OCI-LY1 (cell line): ENCODE measurements around the gene ODF2L.

Experiments
- H2AFZ ChIP-seq: fragments of 200-600 bp; sonication (generic), shearing (Covaris generic); 2 replicates; pipeline ENCODE4 v1.6.0; 2014; ENCODE audit warnings: antibody characterized with exemption, mild to moderate bottlenecking, low read length
- H3F3A ChIP-seq: fragments of 200-600 bp; sonication (generic), shearing (Covaris generic); 2 replicates; pipeline ENCODE4 v1.6.0; 2014; ENCODE audit warnings: mild to moderate bottlenecking, antibody characterized with exemption, low read length, moderate library complexity; ENCODE audit not compliant: insufficient read depth
- H3K27ac ChIP-seq: fragments of 200-600 bp; sonication (generic); 2 replicates; pipeline ENCODE4 v1.5.1; 2014; ENCODE audit warnings: low read length, mixed run types, mild to moderate bottlenecking, low read depth; ENCODE audit not compliant: poor library complexity, severe bottlenecking
- H3K27me3 ChIP-seq: fragments of 200-600 bp; sonication (generic); 2 replicates; pipeline ENCODE4 v1.6.0; 2014; ENCODE audit warnings: antibody characterized with exemption, mild to moderate bottlenecking, low read length, moderate library complexity; ENCODE audit not compliant: insufficient read depth
- H3K36me3 ChIP-seq: fragments of 200-600 bp; sonication (generic); 2 replicates; pipeline ENCODE4 v1.6.1; 2014; ENCODE audit warnings: mild to moderate bottlenecking, antibody characterized with exemption, low read length, moderate library complexity, mixed read lengths; ENCODE audit not compliant: insufficient read depth
- H3K4me1 ChIP-seq: fragments of 200-600 bp; sonication (generic); 2 replicates; pipeline ENCODE4 v1.5.1; 2014; ENCODE audit warnings: mild to moderate bottlenecking, low read length, moderate library complexity; ENCODE audit not compliant: insufficient read depth, severe bottlenecking
- H3K4me2 ChIP-seq: fragments of 200-600 bp; sonication (generic), shearing (Covaris generic); 2 replicates; pipeline ENCODE4 v1.6.1; 2014; ENCODE audit warnings: low read length
- H3K4me3 ChIP-seq: fragments of 200-600 bp; sonication (generic); 2 replicates; pipeline ENCODE4 v1.5.1; 2014; ENCODE audit warnings: low read length, low read depth, mild to moderate bottlenecking, mixed read lengths; ENCODE audit not compliant: poor library complexity, severe bottlenecking
- H3K79me2 ChIP-seq: fragments of 200-600 bp; shearing (Covaris generic); 2 replicates; pipeline ENCODE4 v1.6.1; 2016; ENCODE audit warnings: mixed run types, low read length, mixed read lengths; ENCODE audit not compliant: insufficient read depth
- H3K9ac ChIP-seq: fragments of 200-600 bp; sonication (generic), shearing (Covaris generic); 2 replicates; pipeline ENCODE4 v1.6.1; 2014; ENCODE audit warnings: mild to moderate bottlenecking, low read length, mixed read lengths
- H3K9me2 ChIP-seq: fragments of 200-600 bp; sonication (generic), shearing (Covaris generic); 2 replicates; pipeline ENCODE4 v1.6.1; 2014; ENCODE audit warnings: low read depth, mild to moderate bottlenecking, low read length, mixed read lengths
- H3K9me3 ChIP-seq: fragments of 200-600 bp; shearing (Covaris generic); 2 replicates; pipeline ENCODE4 v1.6.1; 2014; ENCODE audit warnings: low read length, mixed read lengths
- H4K20me1 ChIP-seq: fragments of 200-600 bp; sonication (generic), shearing (Covaris generic); 2 replicates; pipeline ENCODE4 v1.6.0; 2016; ENCODE audit warnings: mild to moderate bottlenecking, low read length; ENCODE audit not compliant: insufficient read depth
- CTCF ChIP-seq: fragments of 200-600 bp; sonication (generic), shearing (Covaris generic); IDR thresholded peaks from 2 replicates; pipeline ENCODE4 v1.5.1; 2017; ENCODE audit warnings: mild to moderate bottlenecking, antibody characterized with exemption, low read length, moderate library complexity, mixed read lengths
- EZH2 ChIP-seq: fragments of 200-600 bp; sonication (generic), shearing (Covaris generic); IDR thresholded peaks from 2 replicates; pipeline ENCODE4 v1.8.0; 2017; ENCODE audit warnings: borderline replicate concordance, mixed run types, mild to moderate bottlenecking, antibody characterized with exemption, low read length, moderate library complexity, mixed read lengths

The ODF2L gene

GRCh38 chr1:86394416-86394815 lies 1.7 kb downstream of the ODF2L start:
- H3K36me3 ChIP-seq: no peaks in the 10 kb centered on the region
- H3K4me2 ChIP-seq: no peak overlapping the region
- no peaks in the 10 kb centered on the region for H3K79me2 ChIP-seq
- no peak overlapping the region for H2AFZ ChIP-seq
- H3F3A ChIP-seq: no peaks in the 10 kb centered on the region
- no peaks in the 10 kb centered on the region for H3K27me3 ChIP-seq
- no peaks in the 10 kb centered on the region for H3K9me2 ChIP-seq
- TF ChIP-seq EZH2 (no peak), CTCF (no peak)
- no peaks in the 10 kb centered on the region for H3K9me3 ChIP-seq
- H3K27ac ChIP-seq: no peak overlapping the region
- H3K4me1 ChIP-seq: peaks cover 20% of the 10 kb centered on the region
- H3K9ac ChIP-seq: no peak overlapping the region
- no peak overlapping the region for H3K4me3 ChIP-seq
- H4K20me1 ChIP-seq: no peaks in the 10 kb centered on the region

- Histone ChIP-seq H3K9me3 (no peaks in the 10 kb centered on the region), H3K4me1 (no peaks in the 10 kb centered on the region), H3K36me3 (no peaks in the 10 kb centered on the region), H3K27me3 (no peaks in the 10 kb centered on the region), H3K4me2 (no peak overlapping the region), H3K27ac (no peak overlapping the region), H4K20me1 (no peaks in the 10 kb centered on the region), H3F3A (no peaks in the 10 kb centered on the region), H3K9ac (no peak overlapping the region), H2AFZ (no peak overlapping the region), H3K9me2 (no peaks in the 10 kb centered on the region), H3K4me3 (no peak overlapping the region), H3K79me2 (no peaks in the 10 kb centered on the region)
- TF ChIP-seq CTCF (no peak), EZH2 (no peak)
These were observed 6.8 kb downstream of the ODF2L start for GRCh38 chr1:86389307-86389706.

GRCh38 chr1:86388777-86389176 lies 7.3 kb downstream of the ODF2L start:
- H3F3A ChIP-seq: no peaks in the 10 kb centered on the region
- no peak overlapping the region for H3K27ac ChIP-seq
- TF ChIP-seq CTCF: no peak
- no peak for TF ChIP-seq EZH2
- no peaks in the 10 kb centered on the region for H4K20me1 ChIP-seq
- H2AFZ ChIP-seq: no peak overlapping the region
- H3K9me3 ChIP-seq: no peaks in the 10 kb centered on the region
- no peaks in the 10 kb centered on the region for H3K27me3 ChIP-seq
- no peak overlapping the region for H3K4me2 ChIP-seq
- H3K9me2 ChIP-seq: no peaks in the 10 kb centered on the region
- H3K79me2 ChIP-seq: no peaks in the 10 kb centered on the region
- H3K9ac ChIP-seq: no peak overlapping the region
- no peaks in the 10 kb centered on the region for H3K4me1 ChIP-seq
- H3K4me3 ChIP-seq: no peak overlapping the region
- no peaks in the 10 kb centered on the region for H3K36me3 ChIP-seq
